Astrocyte of the spinal cord (primary cell): ENCODE data around the gene TULP4.

ENCODE experiments used
- DNase-seq: peaks from one replicate; pipeline ENCODE4 v3.0.0; 2011; ENCODE audit warnings: low read depth, low spot score
- H3K4me3 ChIP-seq: 2 replicates; pipeline ENCODE4 v1.5.1; 2011; ENCODE audit warnings: low read depth, mild to moderate bottlenecking, low read length, moderate library complexity
- CTCF ChIP-seq: IDR thresholded peaks from 2 replicates; pipeline ENCODE4 v1.5.1; 2012; ENCODE audit warnings: low read depth, mild to moderate bottlenecking, low read length, inconsistent platforms
- in situ Hi-C: cut with HindIII; loops from 2 replicates; pipeline ENCODE4 v1.10.0; 2017; ENCODE audit warnings: low sequenced_read_pairs

Gene TULP4

GRCh38 chr6:158557927-158558326, 245.7 kb downstream of the TULP4 start:
- no peak for DNase-seq
- TF ChIP-seq CTCF, result no peak
- H3K4me3 ChIP-seq, result no peak overlapping the region
- in situ Hi-C loops, result no loop called here

- in situ Hi-C loops, result no loop called here
- no peak for TF ChIP-seq CTCF
- H3K4me3 ChIP-seq, result no peak overlapping the region
- no peak for DNase-seq
These were observed 246.4 kb downstream of the TULP4 start for GRCh38 chr6:158558415-158559306.

- no peak for TF ChIP-seq CTCF
- in situ Hi-C loops, result no loop called here
- H3K4me3 ChIP-seq, result peak overlapping the region; percentile 47
- DNase-seq, result no peak
These were observed 247.2 kb downstream of the TULP4 start for GRCh38 chr6:158559338-158559894.

- DNase-seq, result peak; percentile 81
- TF ChIP-seq CTCF, result no peak
- H3K4me3 ChIP-seq, result peak within 1 kb of the TSS; percentile 54
- in situ Hi-C loops, result no loop called here
These were observed 247.9 kb downstream of the TULP4 start, which contains the start of gene TMEM181 for GRCh38 chr6:158559895-158560835. Gene TMEM181, plus strand, starts transcription at chr6:158560091. Its CDS starts 134 bp downstream, at chr6:158560225.

- TF ChIP-seq CTCF, result no peak
- in situ Hi-C loops, result no loop called here
- H3K4me3 ChIP-seq, result peak overlapping the region; percentile 54
- DNase-seq, result no peak
These were observed 248.6 kb downstream of the TULP4 start for GRCh38 chr6:158560836-158561320.
